Hepatocyte (in vitro differentiated cells): ENCODE measurements around the gene OSBPL10. TPM values are rescaled to one million over a fixed set of nuclear protein-coding genes. Genes with fewer than 3 reads are reported as not detected.

ENCODE experiments used
- DNase-seq: peaks from one replicate; pipeline ENCODE4 v3.0.0-alpha.2; 2016; ENCODE audit warnings: low spot score
- H2AFZ ChIP-seq: fragments of 200-600 bp; sonication (generic); 2 replicates; pipeline ENCODE4 v1.6.0; 2016; ENCODE audit warnings: antibody characterized with exemption, mild to moderate bottlenecking
- H3K27ac ChIP-seq: fragments of 200-600 bp; sonication (generic); 2 replicates; pipeline ENCODE4 v1.5.1; 2016; ENCODE audit warnings: mild to moderate bottlenecking
- H3K27me3 ChIP-seq: fragments of 200-600 bp; sonication (generic); 2 replicates; pipeline ENCODE4 v1.6.1; 2016
- H3K36me3 ChIP-seq: fragments of 200-600 bp; sonication (generic); replicated peaks from 2 replicates; pipeline ENCODE4 v1.5.1; 2016; ENCODE audit warnings: low read depth; ENCODE audit not compliant: insufficient read depth
- H3K4me1 ChIP-seq: fragments of 200-600 bp; sonication (generic); 2 replicates; pipeline ENCODE4 v1.5.1; 2016; ENCODE audit warnings: mild to moderate bottlenecking, moderate library complexity; ENCODE audit not compliant: insufficient read depth
- H3K4me2 ChIP-seq: fragments of 200-600 bp; sonication (generic); 2 replicates; pipeline ENCODE4 v1.6.0; 2016
- H3K4me3 ChIP-seq: fragments of 200-600 bp; sonication (generic); 2 replicates; pipeline ENCODE4 v1.5.1; 2016; ENCODE audit warnings: mild to moderate bottlenecking
- H3K79me2 ChIP-seq: fragments of 200-600 bp; sonication (generic); 2 replicates; pipeline ENCODE4 v1.6.0; 2017; ENCODE audit warnings: mild to moderate bottlenecking
- H3K9me2 ChIP-seq: fragments of 200-600 bp; sonication (generic); replicated peaks from 2 replicates; pipeline ENCODE4 v1.6.0; 2017; ENCODE audit warnings: mild to moderate bottlenecking; ENCODE audit not compliant: insufficient read depth
- H3K9me3 ChIP-seq: fragments of 200-600 bp; sonication (generic); 2 replicates; pipeline ENCODE4 v1.5.1; 2016; ENCODE audit warnings: low read depth, mild to moderate bottlenecking
- H4K20me1 ChIP-seq: fragments of 200-600 bp; sonication (generic); 2 replicates; pipeline ENCODE4 v1.6.0; 2016; ENCODE audit warnings: mild to moderate bottlenecking; ENCODE audit not compliant: insufficient read depth, poor library complexity, severe bottlenecking
- CTCF ChIP-seq: fragments of 200-600 bp; sonication (generic); IDR thresholded peaks from 2 replicates; pipeline ENCODE4 v1.5.1; 2016; ENCODE audit warnings: antibody characterized with exemption, mild to moderate bottlenecking; ENCODE audit not compliant: poor library complexity
- EZH2 ChIP-seq: fragments of 200-600 bp; sonication (generic); IDR thresholded peaks from 2 replicates; pipeline ENCODE4 v1.6.1; 2016; ENCODE audit warnings: antibody characterized with exemption, mild to moderate bottlenecking, borderline replicate concordance
- EZH2phosphoT487 ChIP-seq: fragments of 200-600 bp; sonication (generic); IDR thresholded peaks from one replicate; pipeline ENCODE4 v1.6.1; 2018; ENCODE audit warnings: antibody characterized with exemption, mild to moderate bottlenecking, low read depth, moderate library complexity; ENCODE audit not compliant: unreplicated experiment, severe bottlenecking
- WGBS: methylation state at CpG from one replicate; pipeline ENCODE4 v1.1.6; 2016; ENCODE audit warnings: low lambda C conversion rate; ENCODE audit errors: missing lambda C conversion rate; 5-methylcytosine and 5-hydroxymethylcytosine counted together
- polyA plus RNA-seq: library from polyadenylated mRNA; unstranded; fragments of >200 nt; fragmentation: Nextera tagmentation; extraction: Ambion mirVana; gene quantifications from 2 replicates; pipeline ENCODE4 v1.2.1, GENCODE V29; 2016
- total RNA-seq: library from RNA; depleted of rRNA; stranded (reverse); fragments of >200 nt; gene quantifications from 2 replicates; pipeline ENCODE4 v1.2.3, GENCODE V29; 2014

The OSBPL10 gene
- total and polyA plus RNA-seq, 2 experiments from 2014 or later: 18.2 to 32.8 TPM

GRCh38 chr3:31639828-31640227, 341.2 kb downstream of the OSBPL10 start:
- H3K9me3 ChIP-seq: no peaks in the 10 kb centered on the region
- 100% methylated on average over 1 of the region's 1 CpG for WGBS
- H3K9me2 ChIP-seq: no peaks in the 10 kb centered on the region
- H3K27ac ChIP-seq: no peak overlapping the region
- TF ChIP-seq EZH2phosphoT487 (no peak), CTCF (no peak), EZH2 (no peak)
- DNase-seq: no peak
- H3K27me3 ChIP-seq: no peaks in the 10 kb centered on the region
- H3K4me3 ChIP-seq: no peak overlapping the region
- H2AFZ ChIP-seq: no peak overlapping the region
- H3K4me1 ChIP-seq: peaks cover 23% of the 10 kb centered on the region
- no peaks in the 10 kb centered on the region for H3K36me3 ChIP-seq
- no peaks in the 10 kb centered on the region for H4K20me1 ChIP-seq
- H3K79me2 ChIP-seq: no peaks in the 10 kb centered on the region
- no peak overlapping the region for H3K4me2 ChIP-seq

- H3K9me3 ChIP-seq: no peaks in the 10 kb centered on the region
- peak overlapping the region; percentile 25 for H3K27ac ChIP-seq
- TF ChIP-seq CTCF (no peak), EZH2phosphoT487 (no peak), EZH2 (no peak)
- H3K36me3 ChIP-seq: no peaks in the 10 kb centered on the region
- H3K27me3 ChIP-seq: no peaks in the 10 kb centered on the region
- no peaks in the 10 kb centered on the region for H3K9me2 ChIP-seq
- H3K79me2 ChIP-seq: no peaks in the 10 kb centered on the region
- no peak overlapping the region for H2AFZ ChIP-seq
- peaks cover 23% of the 10 kb centered on the region for H3K4me1 ChIP-seq
- no peak overlapping the region for H3K4me2 ChIP-seq
- no peaks in the 10 kb centered on the region for H4K20me1 ChIP-seq
- DNase-seq: peak; percentile 19
- 46% methylated on average over 2 of the region's 2 CpGs for WGBS
- H3K4me3 ChIP-seq: no peak overlapping the region
Measured at GRCh38 chr3:31636694-31637442, 344.2 kb downstream of the OSBPL10 start.

GRCh38 chr3:31636049-31636448, 345.0 kb downstream of the OSBPL10 start:
- H3K4me2 ChIP-seq: no peak overlapping the region
- WGBS: 54% methylated on average over 4 of the region's 4 CpGs
- H3K36me3 ChIP-seq: no peaks in the 10 kb centered on the region
- no peaks in the 10 kb centered on the region for H3K79me2 ChIP-seq
- peaks cover 23% of the 10 kb centered on the region for H3K4me1 ChIP-seq
- peak overlapping the region; percentile 22 for H3K27ac ChIP-seq
- H3K4me3 ChIP-seq: no peak overlapping the region
- DNase-seq: no peak
- no peaks in the 10 kb centered on the region for H4K20me1 ChIP-seq
- no peaks in the 10 kb centered on the region for H3K9me2 ChIP-seq
- TF ChIP-seq EZH2phosphoT487: no peak
- TF ChIP-seq EZH2: no peak
- no peak for TF ChIP-seq CTCF
- no peaks in the 10 kb centered on the region for H3K9me3 ChIP-seq
- H2AFZ ChIP-seq: no peak overlapping the region
- no peaks in the 10 kb centered on the region for H3K27me3 ChIP-seq
